Neutrophil (primary cell): ENCODE measurements around the gene SLC6A13.

ENCODE experiments used
- H3K27ac ChIP-seq: fragments of 200-600 bp; sonication (generic); 2 replicates; pipeline ENCODE4 v1.5.1; 2016; ENCODE audit warnings: mild to moderate bottlenecking, moderate library complexity
- H3K27me3 ChIP-seq: fragments of 200-600 bp; sonication (generic); 2 replicates; pipeline ENCODE4 v1.6.0; 2016; ENCODE audit warnings: mild to moderate bottlenecking
- H3K36me3 ChIP-seq: fragments of 200-600 bp; sonication (generic); 2 replicates; pipeline ENCODE4 v1.5.1; 2017
- H3K4me1 ChIP-seq, 2 experiments: fragments of 200-600 bp in 1 of 2; sonication (generic) in 1 of 2; 1 replicate in 1 of 2; 2 replicates in 1 of 2; pipeline versions ENCODE4 v1.5.1 to v1.6.1; 2013 to 2016; ENCODE audit warnings: low read depth in 1 of 2, low read length in 1 of 2, mild to moderate bottlenecking in 1 of 2, moderate library complexity in 1 of 2; ENCODE audit not compliant: control insufficient read depth in 1 of 2, insufficient read depth in 1 of 2
- H3K4me3 ChIP-seq, 2 experiments: fragments of 200-600 bp in 1 of 2; sonication (generic) in 1 of 2; 1 replicate in 1 of 2; 2 replicates in 1 of 2; pipeline ENCODE4 v1.5.1; 2013 to 2016; ENCODE audit warnings: low read depth in 1 of 2, low read length in 1 of 2, mild to moderate bottlenecking in 1 of 2, moderate library complexity in 1 of 2
- H3K9me3 ChIP-seq: fragments of 200-600 bp; sonication (generic); 2 replicates; pipeline ENCODE4 v1.5.1; 2016
- CTCF ChIP-seq: fragments of 200-600 bp; sonication (generic); IDR thresholded peaks from 2 replicates; pipeline ENCODE4 v1.5.1; 2016; ENCODE audit warnings: antibody characterized with exemption

SLC6A13 gene

DNA sequence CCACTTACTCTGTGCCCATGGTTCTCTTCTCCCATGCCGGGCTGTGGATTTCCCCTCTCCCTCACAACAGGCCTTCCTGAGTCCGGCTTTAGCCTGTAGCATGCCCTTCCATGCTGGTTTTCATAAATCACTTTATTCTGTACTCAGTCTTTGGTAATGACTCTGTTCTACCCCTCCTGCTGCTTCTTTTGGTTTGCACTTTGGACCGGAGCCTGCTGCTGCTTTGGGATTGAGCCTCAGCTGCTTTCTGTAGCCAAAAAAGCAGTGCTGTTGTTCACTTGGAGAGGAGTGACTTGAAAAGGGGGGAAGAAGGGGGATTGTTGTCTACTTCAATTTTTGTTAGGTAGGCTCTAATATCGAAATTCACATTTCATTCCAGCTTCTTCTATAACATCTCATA is 8.5 kb upstream of the SLC6A13 start:
- no peak for TF ChIP-seq CTCF

GRCh38 chr12:269191-269590 is 6.6 kb upstream of the SLC6A13 start:
- no peak for TF ChIP-seq CTCF
- H3K4me3 ChIP-seq: no peak overlapping the region
- no peak overlapping the region for H3K27ac ChIP-seq
- H3K27me3 ChIP-seq: peaks cover 42% of the 10 kb centered on the region
- no peaks in the 10 kb centered on the region for H3K4me1 ChIP-seq
- H3K9me3 ChIP-seq: no peaks in the 10 kb centered on the region
- no peaks in the 10 kb centered on the region for H3K36me3 ChIP-seq

More for the DNA sequence above, 8.5 kb upstream of the SLC6A13 start:
- H3K36me3 ChIP-seq: no peaks in the 10 kb centered on the region
- H3K4me3 ChIP-seq: no peak overlapping the region
- H3K27me3 ChIP-seq: peaks cover 36% of the 10 kb centered on the region
- H3K4me1 ChIP-seq: no peaks in the 10 kb centered on the region
- H3K9me3 ChIP-seq: no peaks in the 10 kb centered on the region
- no peak overlapping the region for H3K27ac ChIP-seq

GRCh38 chr12:268483-268840 is 5.8 kb upstream of the SLC6A13 start:
- Histone ChIP-seq H3K9me3 (no peaks in the 10 kb centered on the region), H3K27ac (no peak overlapping the region), H3K4me3 (no peak overlapping the region), H3K27me3 (peaks cover 46% of the 10 kb centered on the region), H3K4me1 (no peaks in the 10 kb centered on the region), H3K36me3 (no peaks in the 10 kb centered on the region)
- TF ChIP-seq CTCF: no peak

- TF ChIP-seq CTCF: no peak
- Histone ChIP-seq H3K4me3 (no peak overlapping the region), H3K27me3 (peaks cover 53% of the 10 kb centered on the region), H3K36me3 (no peaks in the 10 kb centered on the region), H3K4me1 (no peaks in the 10 kb centered on the region), H3K9me3 (no peaks in the 10 kb centered on the region), H3K27ac (no peak overlapping the region)
These were observed 5.2 kb upstream of the SLC6A13 start for GRCh38 chr12:267581-268482.

DNA sequence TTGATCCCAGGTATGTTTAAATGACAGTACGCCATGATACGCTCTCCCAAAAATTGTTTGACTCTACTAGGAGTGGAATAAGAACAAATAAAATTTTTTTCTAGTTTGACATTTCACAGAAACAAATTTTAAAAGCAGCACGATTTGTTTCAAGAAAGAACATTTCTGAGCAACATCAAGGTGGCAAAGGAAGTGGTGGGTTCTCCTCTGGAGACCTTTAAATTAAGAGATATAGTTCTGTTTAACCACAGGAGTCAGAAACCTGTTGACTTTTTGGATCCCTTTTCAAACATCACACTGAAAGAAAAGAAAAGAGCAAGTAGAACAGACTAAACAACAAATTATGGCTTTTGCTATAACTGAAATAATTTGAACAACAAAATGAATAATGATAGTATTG is 2.5 kb upstream of the SLC6A13 start:
- no peaks in the 10 kb centered on the region for H3K36me3 ChIP-seq

More for the DNA sequence above, 2.5 kb upstream of the SLC6A13 start:
- Histone ChIP-seq H3K27me3 (peaks cover 70% of the 10 kb centered on the region), H3K4me1 (no peaks in the 10 kb centered on the region), H3K4me3 (no peak overlapping the region), H3K27ac (no peak overlapping the region), H3K9me3 (no peaks in the 10 kb centered on the region)
- no peak for TF ChIP-seq CTCF
